ENCODE measurements around the gene FBXO31.
A peak's percentile ranks its signal among the peaks of the same experiment; 100 is the strongest.
"Not testable (repeated sequence)": the region's sequence is repeated elsewhere in the genome, so short reads cannot be mapped to it uniquely, and the experiment has no call there.

The FBXO31 gene

DNA sequence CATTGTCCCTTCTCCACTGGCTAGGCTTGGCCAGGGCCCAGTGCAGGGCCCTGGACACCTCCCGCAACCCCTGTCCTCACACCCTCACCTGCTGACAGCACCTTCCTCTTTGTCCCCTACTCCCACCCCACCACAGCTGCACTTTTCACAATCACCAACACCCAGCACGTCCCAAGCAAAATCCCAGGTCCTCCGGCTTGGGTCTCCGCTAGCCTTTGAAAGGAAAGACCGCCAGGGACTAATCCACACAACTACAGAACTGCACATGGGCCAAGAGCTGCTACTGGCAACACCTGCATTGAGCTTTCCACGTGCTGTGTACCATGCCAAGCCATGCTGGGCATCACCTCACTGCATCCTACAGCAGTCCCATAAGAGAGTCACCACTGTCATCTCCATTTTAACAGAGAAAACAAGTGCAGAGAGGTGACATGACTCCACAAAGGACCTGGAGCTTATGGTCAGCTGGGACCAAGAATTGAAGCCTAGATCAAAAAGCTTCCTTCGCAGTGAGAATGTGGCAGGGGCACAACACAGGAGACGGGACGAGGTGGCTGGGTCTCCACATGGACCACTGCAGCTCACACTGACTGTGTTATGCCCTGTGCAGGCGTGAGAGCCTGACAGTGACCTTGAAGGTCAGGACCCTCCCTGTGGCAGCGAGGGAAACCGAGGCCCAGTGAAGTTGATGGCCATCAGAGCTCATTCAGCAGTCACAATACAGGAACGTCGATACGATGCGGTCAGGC is 22.5 kb downstream of the FBXO31 start:
- DNase-seq = no peak

DNA sequence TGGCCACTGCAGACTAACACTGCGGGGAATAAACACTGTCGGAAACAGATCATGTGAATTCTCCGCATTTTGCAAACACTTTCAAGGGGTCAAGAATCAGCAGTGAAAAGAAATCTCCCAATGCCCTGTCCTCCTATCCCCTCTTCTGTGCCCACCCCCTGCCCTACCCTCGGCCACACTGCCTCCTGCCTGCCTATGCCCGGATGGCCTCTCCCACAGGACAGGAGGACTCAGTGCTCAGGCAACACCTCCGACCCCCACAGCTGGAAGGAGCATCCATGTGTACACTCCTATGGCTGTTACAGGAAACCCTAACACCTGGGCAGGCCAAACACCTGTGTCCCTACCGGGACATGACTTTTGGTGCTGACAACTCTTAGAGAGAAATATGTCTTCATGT is 24.5 kb downstream of the FBXO31 start:
- DNase-seq = no peak

DNA sequence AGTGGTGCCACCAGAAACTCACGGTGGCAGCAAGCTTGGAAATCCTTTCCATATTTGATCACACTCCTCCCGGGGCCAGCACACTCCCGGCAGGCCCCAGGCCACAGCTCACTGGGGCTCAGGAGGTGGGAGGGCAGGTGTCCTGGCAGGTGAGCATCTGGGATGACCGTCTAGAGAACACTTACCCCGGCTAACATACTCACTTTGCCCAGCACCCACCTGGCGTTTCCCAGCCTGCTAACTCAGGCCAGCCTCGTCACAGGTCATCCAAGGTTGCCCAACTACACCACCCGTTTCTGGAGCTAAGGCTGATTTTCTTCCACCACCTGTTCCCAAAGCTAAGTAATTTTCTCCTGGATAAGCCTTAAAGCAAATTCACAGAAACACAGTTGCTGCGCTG is 24.9 kb downstream of the FBXO31 start:
- DNase-seq = no peak

DNA sequence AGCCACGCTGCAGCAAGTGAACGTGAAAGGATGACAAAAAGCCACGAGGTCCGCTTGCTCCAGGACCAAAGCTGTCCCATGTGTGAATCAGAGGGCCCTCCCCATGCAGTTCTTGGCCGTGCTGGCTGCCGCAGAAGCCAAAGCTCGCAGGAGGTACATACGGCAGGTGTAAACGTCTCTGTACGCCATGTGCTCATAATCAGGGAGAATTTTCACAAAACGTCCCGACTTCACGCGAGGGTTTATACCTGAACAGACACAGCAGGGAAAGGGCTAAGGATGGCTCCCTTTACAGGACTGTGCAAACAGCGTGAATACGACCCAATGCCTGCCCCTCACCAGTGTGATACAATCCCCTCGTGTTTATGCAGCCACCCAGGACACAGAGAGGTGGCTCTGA is 25.3 kb downstream of the FBXO31 start:
- no peak for DNase-seq

DNA sequence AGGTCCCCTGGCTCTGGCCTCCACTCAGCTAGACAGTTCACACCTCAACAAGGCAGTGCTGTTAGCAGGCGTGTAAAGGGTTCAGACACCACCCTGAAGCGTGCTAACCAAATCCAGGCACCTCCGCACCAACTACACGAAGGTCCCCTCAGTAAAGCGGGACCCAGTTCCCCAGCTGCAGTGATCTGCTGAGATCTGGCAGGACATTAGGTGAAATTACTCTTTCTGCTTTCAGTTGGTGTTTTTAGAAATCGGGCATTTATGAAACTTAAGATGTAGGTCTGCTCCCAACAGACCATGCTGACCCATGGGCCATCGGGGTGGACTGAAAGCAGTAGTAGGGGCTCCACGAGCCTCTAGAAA is 27.1 kb downstream of the FBXO31 start:
- DNase-seq = no peak

DNA sequence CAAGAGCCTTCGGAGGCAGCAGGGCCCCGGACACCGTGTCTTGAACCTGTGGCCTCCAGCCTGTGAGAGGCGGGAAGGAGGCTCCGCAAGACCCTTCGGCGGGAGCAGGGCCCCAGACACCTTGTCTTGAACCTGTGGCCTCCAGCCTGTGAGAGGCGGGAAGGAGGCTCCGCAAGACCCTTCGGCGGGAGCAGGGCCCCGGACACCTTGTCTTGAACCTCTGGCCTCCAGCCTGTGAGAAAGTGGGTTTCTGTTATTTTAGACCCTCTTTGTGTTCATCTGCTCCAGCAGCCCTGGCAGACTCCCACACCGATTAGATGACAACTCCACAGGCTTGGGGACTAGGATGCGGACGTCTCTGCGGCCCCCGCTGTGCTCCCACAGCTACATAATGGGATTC is 30.0 kb downstream of the FBXO31 start:
- DNase-seq = no peak

DNA sequence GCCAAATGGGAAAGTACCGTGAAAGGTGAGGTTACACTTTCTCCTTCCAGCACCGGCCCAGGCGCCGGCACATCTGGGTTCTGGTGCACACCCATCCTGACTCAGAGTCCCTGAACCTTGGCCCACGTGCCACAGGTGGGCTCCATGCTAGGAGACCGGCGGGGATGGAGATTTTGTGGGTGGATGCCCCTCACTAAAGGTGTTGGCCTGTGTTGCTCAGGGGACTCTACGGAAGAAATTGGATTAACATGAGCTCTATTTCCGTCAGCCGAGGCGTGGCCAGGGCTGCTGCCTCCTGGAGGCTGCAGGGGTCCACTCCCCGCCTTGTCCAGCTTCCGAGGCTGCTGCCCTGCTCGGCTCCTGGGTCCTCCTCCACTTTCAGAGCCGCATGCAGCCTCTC is 30.8 kb downstream of the FBXO31 start:
- no peak for DNase-seq

DNA sequence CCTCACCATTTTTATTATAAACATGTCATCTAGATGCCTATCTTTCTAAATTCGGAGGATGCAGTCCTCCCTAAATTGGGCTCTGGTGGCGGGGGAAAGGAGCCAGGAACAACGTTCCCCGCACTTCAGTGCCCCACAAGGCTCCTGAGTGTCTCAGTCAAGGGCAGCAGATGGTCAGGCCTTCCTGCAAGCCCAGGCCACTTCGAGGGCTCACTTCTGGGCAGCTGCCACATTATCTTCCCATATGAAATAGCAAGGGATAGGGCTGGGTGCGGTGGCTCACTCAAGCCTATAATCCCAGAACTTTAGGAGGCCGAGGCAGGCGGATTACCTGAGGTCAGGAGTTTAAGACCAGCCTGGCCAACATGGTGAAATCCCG is 32.3 kb downstream of the FBXO31 start:
- DNase-seq = no peak

DNA sequence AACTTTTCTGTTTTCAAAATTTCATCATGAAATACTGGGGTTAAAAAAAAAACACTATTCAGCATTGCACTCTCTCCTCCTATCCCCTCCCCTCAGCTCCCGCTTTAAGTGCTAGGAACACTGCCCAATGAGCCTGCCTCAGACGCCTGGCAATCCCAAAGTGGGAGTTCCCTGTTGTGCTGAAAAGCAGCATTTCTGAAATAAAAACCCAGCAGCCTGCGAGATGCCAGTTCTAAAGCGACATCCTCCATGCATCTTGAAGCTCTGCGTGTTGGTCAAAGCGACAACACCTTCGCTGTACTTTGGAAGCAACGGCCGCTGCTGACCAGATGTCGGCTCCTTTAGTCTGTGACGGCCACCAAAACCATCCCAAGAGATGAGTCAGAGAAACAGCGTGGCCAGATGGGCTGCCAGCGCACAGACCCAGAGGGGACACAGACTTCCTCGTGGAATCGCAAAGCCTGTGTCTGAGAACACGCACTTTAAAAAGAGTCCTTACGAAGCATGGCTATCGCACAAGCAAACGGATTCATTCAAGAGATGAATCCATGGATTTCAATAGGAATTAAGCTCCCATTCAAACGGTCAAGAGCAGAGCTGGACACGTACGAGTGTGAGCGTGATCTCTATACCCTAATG is 32.8 kb downstream of the FBXO31 start:
- DNase-seq = no peak

DNA sequence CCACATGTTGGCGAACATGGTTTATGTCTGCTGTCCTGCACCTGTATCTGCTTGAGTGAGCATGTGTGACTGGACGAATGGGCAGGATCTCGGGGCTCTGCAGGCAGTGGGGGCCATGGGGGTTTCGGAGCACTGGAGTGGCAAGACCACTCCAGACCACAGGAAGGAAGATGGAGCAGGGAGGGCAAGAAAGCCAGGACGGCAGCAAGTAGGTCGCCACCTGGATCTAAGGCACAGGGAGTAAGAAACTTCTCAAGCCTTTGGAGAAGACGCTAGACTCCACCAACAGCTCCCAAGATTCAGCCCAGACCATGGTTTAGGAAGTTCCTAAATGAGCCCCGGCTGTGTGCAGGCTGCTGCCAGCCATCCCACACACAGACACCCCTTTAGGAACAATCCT is 33.5 kb downstream of the FBXO31 start:
- no peak for DNase-seq

DNA sequence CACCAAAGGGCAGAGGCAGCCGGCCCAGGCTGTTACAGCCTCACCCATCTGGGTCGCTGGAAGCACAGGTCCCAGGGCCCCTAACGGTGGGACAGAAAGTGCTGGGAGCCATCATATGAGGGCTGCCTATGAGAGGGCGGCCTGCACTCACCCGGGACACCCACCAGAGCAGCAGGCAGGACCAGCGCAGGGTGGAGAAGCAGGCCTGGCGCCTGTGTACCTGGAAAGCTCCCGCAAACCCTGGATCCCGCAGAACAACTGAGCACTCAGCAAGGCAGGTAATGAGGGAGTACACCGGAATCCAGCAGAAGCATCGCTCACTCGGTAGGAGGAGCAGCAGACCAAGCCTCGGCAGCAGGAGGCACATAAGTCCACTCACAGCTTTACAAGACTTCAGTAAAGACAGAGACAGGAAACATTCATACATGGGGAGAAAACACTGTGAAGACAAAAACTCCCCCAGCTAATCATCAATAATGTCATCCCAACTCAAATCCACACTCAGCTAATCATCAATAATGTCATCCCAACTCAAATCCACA is 34.9 kb downstream of the FBXO31 start:
- DNase-seq = no peak

DNA sequence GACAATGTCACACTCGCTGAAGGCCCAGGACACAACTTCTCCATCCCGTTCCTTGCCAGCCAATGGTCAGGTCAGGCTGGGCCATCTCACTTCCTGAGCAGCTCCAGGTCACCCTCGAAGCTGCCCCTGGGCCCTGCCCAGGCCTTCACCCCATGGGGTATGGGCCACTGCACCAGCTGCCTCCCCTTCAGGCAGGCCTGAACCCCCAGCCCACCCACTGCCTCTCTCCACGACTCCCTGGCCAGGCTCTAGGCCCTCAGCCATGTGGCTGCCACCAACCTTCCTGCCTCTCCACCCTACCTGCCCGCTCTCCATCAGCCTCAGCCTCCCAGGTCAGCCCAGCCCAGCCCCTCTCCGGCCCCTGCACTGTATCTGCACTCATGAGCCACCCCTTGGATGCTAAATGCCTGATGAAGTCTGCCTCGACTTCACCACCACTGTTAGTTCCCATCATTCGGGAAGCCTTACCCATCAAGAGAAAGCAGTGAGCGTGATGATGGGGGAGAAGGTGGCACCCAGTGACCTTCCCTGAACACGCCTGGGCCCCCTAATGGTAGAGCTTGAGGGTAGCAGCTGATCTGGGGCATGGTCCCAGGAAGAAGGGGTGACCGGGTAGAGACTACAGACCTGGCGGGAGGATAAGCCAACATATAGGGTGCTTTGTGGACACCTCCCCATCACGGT is 35.5 kb downstream of the FBXO31 start:
- DNase-seq = no peak

DNA sequence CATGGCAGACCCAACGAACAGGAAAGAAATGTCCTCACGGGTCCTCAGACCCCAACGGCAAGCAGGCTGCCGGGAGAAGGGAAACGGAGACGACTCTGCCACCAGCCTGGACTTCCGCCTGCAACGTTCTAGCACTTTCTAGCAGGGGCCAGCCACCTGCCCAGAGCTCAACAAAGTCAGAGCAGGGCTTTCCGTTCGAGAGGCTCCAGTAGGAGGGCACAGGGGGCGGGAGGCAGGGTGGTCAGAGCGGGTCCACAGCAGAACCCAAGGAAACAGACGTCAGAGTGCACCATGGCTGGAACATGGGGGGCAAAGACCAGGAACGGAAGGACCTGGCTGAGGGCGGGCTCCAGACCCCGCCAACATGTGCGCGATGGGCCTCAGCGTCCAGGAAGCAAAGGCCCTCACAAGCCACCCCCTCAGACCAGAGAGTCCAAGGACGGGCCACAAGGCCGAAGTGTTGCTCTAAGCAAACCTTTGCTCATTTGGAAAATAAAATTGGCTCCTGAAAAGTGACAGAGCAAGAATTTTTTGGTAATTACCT is 37.0 kb downstream of the FBXO31 start:
- no peak for DNase-seq

DNA sequence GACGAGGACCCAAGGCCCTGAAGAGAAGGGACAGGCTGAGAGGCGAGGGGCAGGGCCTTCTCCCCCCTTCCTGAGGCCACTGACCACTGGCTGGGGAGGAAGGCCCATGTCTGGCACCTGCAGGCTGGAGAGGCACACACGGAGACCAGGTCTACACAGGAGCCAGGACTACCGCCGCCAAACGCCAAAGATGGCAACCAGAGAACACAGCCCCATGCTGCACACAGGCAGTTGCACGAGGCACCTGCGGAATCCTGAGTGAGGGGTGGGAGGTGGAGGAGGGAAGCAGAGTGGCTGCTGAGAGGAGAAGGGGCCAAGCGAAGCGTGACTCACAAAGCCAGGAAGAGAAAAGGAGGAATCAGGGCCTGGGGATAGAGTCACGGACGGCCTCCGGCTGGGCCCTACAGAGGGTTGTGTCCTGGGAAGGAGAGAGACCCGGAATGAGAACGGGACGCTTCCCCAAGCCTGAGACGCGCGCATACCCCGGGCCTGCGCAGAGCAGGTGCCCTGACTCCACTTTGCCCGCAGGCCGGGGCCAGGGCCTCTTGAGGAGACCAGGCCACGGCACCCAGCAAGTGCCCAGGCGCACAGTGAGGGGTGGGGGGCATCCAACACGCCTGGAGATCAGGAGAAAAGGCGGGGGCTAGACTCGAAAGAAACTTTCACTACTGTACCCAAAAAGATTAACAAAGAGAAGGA is 37.7 kb downstream of the FBXO31 start:
- no peak for DNase-seq

DNA sequence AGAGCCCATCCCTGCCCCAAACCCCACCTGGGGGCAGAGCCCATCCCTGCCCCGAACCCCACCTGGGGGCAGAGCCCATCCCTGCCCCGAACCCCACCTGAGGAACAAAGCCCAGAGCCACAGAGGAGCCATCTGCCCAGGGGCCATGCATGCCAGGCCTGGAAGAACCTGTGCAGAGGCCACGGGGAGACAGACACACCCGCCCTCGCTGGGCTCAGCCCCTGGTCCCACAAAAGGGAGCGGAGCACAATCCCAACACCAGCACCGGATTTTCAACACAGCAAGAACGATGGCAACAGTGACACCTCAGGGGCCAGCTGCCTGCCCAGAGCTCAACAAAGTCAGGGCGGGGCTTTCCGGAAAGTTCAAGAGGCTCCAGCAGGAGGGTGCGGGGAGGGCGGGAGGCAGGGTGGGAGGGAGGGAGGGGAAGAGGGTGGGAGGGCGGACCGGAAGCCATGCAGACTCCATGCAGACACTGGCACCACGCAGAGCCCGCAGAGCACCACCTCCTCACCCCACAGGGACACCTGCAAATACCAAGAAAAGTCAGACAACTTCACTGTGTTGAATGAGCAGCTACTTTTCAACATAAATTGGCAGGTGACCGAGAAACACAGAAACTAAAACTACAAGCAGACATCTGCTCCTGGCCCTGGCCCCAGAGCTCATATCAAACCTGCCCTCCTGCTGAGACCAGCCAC is 38.5 kb downstream of the FBXO31 start:
- peak; percentile 22 for DNase-seq

DNA sequence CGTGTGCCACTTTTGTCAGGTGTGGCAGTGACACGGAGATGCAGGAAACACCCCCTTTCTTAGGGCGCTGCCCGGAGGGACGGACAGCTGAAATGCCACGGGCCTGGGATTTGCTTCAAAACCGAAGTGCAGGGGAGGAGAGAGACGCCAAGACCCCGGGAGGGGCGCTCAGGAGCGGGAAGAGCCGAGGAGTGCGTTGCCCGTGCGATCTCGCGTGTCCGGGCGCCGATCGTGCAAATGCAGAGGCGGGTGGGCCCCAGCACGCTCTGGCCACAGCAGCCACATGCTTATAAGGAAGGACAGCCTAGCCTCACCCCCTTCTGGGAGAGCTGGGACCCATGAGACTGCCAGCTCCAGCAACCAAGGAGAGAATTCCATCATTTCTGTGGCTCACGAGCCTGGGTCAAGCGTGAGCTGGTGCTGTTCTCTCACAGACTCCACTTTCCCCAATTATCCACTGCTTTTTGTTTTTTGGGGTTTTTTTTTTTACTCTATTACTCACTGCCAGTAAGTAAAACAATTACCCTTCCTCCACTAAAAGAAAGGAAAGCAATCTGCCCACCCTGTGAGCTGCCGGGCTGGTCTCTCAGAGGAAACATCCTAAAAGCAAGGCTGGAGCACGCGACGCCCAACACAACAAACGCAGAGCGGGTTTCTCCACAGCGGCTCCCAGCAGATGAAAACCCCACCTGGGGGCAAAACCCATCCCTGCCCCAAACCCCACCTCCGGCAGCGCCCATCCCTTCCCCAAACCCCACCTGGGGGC is 39.2 kb downstream of the FBXO31 start:
- no peak for DNase-seq

DNA sequence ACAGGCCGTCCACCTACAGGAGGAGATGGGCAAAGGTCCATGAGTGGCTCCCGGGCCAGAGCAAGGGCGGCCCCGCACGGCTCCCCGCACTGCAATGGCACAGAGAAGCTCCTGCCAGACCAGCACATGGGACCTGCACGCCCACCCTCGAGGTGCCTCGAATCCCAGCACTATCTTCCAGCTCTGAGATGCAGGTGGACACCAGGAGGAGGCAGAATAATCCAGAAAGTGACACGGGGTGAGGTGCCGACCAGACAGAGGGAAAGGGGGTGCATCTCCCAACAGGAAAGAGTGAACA is 39.9 kb downstream of the FBXO31 start:
- DNase-seq = no peak

DNA sequence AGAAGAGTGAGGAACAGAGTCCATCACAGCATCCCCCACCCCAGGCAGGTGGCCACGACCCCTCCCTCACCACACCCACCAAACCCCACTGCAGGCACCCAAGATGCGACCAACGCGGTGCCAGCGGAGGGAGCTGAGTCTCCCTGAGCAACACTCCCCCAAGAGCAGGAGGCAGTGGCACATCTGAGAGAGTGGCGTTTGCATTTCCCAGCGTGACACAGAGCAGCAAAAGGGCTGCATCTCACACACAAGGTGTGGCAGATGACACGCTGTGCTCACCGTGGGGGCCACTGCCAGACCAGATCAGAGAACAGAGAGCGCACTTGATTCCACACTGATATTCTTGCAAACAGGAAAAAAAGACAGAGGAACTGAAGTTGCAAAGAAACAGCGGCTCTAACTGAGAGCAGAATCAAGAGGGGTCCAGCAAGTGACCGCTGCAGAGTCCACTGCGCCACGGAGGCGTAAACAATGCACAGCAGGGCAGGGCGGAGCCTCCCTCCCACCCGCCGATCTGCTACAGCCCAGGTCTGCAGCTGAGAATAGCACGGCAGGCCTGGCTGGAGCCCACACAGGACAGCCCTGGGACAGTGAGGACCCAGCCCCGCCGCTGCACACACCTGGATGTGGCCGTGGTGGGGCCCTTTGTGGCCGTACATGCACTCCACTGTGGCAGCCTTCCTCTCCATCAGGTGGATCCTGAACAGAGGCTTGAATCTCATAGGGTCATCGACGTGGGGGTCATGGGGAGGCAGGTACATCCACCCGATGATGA is 40.4 kb downstream of the FBXO31 start:
- no peak for DNase-seq

DNA sequence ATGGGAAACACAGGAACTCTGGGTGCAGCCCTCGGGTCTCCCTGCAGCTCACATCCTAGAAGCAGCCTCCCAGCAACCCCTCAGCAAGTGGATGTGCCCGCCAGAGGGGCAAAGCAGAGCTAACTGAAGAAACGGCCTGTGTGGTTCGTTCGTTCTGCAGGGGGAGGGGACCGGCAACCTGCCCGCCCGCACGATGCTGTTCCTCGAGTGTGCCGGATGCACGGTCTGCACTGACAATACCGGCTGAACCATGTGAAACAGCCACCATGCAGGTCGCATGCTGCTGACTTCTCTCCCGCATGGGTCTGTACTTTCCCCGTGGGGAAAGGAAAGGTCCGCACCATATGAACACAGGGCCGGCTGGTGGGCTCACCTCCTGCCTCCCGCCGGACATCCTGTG is 41.1 kb downstream of the FBXO31 start:
- no peak for DNase-seq

DNA sequence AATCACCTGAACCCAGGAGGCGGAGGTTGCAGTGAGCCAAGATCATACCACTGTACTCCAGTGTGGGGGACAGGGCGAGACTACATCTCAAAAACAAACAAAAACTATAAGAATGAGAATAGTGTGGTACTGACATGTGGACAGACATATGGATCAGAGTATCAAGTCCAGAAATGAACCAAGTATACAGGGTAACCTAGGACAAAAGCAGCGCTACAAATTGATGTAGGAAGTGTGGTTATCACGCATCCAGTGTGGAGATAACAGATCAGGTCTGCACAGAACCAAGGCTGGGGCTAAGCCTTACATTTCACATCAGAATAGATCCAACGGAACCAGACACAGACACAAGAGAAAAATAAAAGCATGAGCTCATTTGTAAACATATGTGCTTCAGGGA is 43.4 kb downstream of the FBXO31 start:
- no peak for DNase-seq

DNA sequence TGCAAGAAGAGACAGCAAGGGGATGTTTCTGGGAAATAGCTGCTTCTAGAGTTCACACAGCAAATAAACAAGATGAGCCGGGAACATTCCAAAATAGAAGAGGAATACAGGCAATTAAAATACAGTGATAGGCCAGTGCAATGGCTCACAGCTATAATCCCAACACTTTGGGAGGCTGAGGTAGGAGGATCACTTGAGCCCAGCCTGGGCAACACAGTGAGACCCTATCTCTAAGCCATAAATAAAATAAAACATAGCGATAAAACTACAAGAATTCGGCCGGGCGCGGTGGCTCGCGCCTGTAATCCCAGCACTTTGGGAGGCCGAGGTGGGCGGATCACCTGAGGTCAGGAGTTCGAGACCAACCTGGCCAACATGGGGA is 43.9 kb downstream of the FBXO31 start:
- DNase-seq = not testable (repeated sequence)
